GM21381 (cell line): Measurements from ENCODE around the gene VENTX.
"Not testable (repeated sequence)": the region's sequence is repeated elsewhere in the genome, so short reads cannot be mapped to it uniquely, and the experiment has no call there.

ENCODE experiments used
- ATAC-seq: cut with Tn5 transposase; IDR thresholded peaks from one replicate; pipeline ENCODE4 v1.9.1; 2021; ENCODE audit warnings: mild to moderate bottlenecking, moderate library complexity; ENCODE audit not compliant: unreplicated experiment

Gene VENTX

DNA sequence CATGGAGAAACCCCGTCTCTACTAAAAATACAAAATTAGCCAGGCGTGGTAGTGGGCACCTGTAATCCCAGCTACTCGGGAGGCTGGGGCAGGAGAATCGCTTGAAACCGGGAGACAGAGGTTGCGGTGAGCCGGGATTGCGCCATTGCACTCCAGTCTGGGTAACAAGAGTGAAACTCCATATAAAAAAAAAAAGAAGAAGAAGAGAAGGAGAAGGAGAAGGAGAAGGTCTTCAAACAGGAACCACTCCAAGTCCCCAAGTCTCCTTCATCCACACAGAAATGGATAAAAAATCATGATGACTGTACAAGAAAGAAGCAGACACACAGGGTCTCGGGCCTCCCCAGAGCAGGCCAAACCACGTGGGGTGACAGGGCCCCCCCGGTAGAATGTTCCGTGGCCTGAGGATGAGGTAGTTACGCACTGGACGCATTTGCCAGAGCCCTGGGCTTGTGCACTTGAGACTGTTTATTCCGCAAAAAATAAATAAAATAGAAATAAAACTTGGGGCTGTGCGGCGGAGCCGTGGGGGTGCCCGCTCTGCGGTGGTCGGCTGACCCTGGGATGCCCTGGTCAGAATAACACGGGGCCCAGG lies 15.8 kb downstream of the VENTX start:
- no peak for ATAC-seq

DNA sequence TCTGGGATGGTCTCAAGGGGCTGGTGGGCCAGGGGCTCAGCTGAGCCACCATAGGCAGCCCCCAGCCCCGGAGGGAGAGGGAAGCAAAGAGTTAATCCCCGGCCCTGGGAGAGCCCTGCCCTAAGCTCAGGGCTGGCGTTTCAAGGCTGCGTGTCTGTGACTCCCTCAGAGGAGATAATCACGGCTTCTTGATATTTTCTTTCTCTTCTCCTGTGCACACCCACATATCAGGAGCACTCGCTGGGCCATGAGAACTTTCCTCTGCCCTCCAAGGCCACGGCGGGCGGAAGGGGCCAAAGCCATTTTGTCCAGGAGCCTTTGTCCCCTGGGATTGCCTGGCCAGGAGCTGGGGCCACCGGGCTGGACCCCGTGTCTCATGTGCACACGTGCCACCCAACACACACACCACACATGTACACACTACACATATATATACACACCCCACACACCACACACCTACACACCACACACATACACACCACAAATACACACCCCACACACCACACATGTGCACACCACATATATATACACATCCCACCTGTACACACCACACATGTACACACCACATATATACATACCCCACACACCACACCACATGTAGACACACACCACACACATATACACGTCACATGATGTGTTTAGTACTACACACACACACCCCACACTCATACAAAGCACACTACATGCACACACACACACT lies 16.9 kb downstream of the VENTX start:
- ATAC-seq: no peak

DNA sequence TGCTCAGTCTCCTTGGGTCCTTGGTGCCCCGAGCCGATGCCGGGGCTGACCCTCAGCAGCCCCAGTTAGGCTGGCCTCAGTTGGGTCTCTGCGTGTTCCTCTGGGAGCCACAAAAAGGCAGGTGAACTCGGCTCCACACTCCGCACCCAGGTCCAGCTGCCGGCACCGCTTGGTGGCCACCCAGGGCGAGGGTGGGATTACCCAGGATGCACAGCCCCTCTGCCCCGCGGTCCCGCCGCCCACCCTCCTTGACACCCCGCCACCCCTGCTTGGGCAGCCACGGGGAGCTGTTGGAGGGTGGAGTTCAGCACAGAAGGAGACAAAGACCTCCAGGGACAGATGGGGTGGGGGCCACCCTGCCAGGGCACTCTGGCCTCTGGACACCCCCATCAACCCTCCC lies 17.7 kb downstream of the VENTX start:
- ATAC-seq: no peak

DNA sequence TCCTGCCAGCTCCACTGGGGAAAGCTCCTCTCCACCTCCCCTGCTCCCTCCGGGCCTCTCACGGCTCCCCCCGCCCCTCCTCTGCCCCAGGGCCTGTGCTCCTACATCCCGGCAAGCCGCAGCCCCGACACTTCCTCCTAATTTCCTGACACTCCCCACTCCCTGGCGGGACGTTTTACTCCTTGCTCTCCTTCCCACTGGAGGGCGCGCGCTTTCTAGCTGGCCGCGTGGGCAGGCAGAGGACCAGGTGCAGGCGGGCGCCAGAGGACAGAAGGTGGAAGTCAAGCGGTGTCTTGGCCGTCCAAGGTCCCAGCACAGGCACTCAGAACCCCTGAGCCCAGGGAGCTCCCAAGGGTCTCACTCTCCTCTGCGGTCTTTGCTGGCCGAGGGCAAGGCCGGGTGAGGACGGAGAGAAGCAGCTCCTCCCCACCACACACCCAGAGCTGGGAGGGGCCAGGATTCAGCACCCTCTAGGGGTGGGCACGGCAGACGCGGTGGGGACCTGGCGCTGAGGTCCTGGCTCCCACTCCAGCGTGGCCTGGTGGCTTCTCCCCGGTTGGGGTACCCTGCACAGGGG lies 19.9 kb downstream of the VENTX start:
- peak; percentile 9 for ATAC-seq

DNA sequence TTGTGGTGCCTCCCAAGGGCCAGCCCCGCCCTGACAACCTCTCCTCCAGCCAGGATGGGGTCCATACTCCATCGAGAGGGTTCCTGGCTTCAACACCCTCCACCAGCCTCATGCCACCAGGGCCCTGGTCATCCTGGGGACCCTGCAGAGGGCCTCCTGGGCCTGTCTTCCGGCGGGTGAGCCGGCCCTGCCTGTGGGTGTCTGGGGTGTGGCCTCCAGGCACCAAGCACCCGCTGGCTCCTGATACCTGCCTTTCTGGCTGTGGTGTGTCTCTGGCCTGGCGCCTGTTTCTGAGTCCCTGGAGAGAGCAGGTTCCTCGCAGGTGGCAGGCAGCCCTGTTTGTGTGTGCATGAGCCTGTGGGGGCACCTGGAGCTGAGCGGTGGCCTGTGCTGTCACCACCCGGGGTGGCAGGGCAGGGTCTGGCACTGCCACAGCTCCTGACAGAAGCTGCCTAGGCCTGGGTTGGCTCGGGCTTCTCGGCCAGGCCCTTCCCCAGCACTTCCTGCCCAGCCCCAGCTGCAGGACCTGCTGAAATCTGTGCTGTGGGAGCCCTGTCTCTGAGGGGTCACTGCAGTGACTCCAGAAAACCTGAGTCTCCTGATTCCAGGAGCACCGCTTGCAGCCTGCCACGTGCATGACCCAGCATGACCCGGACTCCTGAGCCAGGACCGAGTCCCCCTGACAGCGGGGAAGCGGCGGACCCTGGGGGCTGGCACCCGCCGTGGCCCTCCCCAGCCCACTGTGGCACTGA lies 20.6 kb downstream of the VENTX start:
- peak; percentile 21 for ATAC-seq

DNA sequence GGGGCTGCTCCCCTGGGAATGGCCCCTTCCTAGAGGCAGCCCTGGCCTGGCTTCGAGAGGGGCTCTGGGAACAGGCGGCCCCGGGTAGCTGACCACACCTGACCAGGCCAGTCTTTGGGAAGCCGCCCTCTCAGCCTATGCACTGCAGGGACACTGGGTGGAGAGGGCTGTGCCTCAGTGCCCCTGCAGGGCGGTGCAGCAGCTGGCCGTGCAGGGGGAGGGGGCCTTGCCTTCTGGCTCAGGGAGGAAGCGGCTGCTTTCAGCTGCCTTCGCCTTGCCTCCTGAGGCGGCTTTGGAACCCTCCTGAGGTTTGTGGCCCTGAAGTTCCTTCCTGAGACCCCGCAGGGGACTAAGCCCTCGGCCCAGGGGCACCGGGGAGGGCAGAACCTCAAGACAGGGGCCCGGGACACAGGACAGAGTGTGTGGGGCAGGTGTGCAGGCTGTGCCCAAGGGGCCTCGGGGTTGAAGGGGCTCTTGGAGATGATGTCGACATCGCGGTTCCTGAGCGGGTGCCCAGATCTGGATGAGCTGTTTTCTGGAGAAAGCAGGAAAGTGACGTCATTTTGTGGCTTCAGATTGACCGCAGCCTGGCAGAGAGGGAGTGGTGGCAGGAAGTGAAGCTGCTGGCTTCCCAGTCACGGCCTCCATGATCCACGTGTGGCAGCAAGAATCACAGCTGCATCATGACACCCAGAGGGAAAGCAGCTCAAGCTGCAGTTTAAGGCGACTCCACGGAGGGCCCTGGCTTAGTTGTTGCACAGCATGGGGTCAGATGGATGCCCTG lies 21.4 kb downstream of the VENTX start:
- ATAC-seq: no peak

DNA sequence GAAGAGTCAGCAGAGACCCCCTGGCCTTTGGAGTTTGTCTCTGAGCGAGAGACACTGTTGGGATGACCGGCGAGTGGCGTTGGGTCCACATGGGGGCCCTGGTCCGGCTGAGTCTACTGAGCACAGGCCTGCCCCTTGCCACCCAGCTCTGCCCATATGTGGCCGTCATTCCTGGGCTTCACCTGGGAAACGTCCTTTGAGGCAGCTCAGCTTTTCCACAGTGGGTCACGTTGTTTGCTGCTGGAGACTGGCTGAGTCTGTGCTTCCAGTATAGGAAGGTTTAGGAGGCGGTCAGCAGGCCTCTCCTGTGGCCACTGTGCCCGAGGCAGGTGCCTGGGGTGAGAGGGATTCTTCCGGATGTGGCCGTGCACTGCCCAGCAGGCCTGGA lies 21.9 kb downstream of the VENTX start:
- ATAC-seq: no peak

DNA sequence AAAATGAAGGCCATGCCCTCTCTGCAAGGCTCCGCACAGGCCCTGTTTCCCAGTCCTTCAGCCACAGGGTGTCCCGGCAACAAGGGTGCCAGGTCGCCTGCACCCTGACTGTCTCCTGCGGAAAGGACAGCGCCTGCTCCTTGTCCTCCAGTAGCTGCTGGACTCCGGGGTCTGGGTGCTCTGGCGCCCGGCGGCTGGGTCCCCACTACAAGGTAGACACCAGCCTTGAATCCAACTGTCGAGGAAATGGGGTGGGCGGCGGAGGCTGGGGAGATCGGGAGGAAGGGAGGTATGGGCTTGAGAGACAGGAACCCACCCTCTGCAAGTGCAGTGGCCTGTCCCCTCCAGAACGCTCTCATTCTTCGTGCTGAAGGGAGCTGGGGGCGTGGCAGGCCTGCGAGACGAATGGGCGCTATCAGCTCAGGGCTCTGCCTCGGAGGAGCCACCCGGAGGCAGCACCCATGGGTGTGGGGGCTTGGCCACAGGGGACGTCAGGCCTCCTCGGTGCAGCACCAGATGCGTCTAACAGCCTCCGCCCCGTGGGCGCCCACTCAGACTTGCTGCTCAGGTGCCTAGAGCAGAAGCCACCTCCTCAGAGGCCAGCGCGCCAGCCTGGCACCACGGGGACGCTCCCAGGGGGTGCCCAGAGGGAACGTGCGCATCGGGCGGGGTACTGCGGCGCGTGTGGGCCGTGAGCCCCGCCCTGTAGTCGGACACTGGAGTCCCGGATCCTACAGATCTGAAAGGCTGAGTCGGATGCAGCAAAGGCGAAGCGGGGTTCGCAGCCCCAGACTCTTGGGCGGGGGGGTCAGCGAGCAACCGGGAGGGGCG lies 23.5 kb downstream of the VENTX start:
- peak; percentile 45 for ATAC-seq

DNA sequence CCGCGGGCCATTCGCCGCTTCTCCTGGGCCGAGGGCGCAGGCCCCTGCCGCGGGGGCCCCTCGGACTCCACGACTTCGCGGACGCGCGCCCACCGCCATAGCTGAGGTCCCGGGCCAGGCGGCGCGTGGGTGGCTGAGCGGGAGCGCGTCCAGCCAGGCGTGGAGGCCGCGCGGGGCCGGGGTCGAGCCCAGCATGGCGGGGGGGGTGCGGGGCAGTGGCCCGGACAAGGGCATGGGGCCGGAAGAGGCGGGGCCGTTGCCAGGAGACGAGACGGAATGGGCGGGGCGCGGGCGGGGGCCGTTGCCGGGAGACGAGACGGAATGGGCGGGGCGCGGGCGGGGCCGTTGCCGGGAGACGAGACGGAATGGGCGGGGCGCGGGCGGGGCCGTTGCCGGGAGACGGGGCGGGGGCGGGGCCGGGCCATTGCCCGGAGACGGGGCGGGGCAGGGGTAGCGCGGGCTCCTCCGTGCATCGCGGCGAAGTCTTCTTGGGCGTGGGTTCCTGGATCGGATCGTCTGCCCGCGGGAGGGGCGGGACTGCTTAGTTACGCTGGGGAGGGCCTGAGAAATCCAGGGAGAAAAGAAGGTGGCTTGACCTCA lies 24.2 kb downstream of the VENTX start:
- peak; percentile 52 for ATAC-seq

DNA sequence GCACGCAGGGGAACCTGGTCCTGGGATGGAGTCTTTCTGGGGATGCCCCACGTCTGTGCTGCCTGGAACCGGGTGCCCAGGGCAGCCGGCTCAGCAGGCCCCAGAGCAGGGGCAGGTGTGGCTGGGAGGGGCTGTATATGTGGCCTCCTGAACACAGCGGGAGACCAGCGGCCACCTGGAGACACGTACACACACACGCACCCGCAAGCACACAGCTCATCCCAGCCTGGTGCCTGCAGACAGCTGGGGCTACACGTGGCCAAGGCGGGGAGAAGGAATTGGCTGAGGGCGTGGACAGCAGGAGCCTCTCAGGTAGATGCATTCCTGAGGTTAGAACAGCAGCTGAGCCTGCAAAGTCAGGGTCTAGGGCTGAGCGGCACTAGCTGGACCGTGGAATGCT lies 25.0 kb downstream of the VENTX start:
- no peak for ATAC-seq

DNA sequence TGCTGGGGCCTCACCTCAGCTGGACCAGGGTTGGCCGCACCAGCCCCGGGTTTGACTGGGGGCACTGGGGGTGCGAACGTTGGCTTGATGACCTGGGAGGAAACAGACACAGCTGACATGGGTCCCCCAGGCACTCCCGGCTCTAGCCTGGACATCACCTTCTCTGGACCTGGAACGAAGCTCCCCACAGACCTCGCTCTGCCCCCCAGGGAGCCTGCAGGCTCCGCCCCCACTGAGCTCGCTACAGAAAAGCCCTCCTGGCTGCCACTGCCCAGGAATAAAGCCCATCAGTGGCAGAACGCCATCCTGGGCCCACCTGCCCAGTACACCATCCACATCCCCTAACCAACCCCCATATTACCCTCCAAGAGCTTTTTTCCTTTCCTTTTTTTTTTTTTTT lies 26.0 kb downstream of the VENTX start:
- ATAC-seq: no peak

DNA sequence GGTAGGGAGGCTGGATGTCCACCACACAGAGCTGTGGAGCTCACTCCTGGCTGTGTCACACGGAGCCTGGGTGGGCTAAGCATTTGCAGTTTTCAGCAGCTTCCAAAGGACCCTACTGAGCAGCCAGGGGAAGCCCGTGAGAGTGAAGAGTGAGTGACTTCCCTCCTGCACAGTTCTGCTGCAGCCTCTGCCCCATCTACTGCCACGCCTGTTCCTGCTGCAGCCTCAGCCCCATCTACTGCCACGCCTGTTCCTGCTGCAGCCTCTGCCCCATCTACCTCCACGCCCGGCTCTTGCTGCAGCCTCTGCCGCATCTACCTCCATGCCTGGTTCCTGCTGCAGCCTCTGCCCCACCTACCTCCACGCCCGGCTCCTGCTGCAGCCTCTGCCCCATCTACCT lies 26.8 kb downstream of the VENTX start:
- ATAC-seq: no peak

DNA sequence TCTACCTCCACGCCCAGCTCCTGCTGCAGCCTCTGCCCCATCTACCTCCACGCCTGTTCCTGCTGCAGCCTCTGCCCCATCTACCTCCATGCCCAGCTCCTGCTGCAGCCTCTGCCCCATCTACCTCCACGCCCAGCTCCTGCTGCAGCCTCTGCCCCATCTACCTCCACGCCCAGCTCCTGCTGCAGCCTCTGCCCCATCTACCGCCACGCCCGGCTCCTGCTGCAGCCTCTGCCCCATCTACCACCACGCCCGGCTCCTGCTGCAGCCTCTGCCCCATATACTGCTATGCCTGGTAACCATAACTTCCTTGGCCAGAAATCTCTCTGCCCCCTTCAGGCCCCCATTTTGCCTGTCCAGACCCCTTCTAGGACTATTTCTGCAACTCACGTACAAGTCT lies 27.4 kb downstream of the VENTX start:
- not testable (repeated sequence) for ATAC-seq

DNA sequence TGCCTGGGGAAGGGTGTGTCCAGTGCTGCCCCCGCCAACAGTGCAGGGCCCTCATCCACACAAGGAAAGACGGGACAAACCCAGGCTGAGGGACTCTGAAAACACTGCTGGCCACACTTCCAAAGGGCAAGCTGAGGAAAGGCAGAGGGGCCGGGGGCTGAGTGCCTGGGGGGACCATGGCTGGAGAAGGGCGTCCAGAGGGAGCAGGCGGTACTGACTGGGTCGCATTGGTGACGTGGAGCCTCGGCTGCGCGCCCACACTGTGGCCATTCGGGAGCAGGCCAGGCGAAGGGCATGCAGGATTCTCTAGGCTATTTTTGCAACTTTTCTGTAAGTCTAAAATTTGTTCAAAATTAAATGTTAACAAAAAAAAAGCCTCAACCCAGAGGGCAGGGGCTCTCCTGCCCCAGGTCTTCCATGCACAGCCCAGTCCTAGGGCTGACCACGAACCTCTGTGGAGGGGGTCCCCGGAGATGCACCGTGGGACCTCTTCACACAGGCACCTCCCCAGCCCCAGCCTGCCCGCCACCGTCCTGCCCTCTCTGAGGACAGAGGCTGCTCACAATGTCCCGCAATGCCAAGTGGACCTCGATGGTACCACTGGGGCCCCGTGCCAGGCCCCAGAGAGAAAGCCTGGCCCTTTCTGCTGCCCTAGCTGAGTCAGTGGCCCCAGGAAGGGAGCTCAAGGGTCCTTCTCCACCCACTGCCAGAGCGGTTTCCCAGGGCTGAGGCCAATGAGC lies 28.6 kb downstream of the VENTX start:
- ATAC-seq: no peak

DNA sequence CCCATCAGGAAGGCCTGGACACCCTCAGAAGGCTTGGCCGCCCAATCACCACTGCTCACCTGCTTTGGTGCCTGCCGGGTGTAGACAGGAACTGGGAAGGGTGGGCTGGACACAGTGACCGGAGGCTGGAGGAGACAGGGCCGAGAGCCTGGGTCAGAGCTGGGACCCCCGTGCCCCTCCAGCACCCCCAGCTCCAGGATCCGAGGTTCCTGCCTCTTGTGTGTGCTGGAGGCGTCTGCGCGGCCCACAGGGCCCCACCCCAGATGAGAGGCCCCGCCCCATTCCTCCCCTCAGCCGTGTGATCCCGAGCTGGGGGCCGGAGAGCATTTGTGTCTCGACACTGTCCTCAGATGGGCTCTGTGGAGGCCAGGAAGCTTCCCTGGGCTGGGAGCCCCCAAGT lies 29.6 kb downstream of the VENTX start:
- ATAC-seq: no peak

DNA sequence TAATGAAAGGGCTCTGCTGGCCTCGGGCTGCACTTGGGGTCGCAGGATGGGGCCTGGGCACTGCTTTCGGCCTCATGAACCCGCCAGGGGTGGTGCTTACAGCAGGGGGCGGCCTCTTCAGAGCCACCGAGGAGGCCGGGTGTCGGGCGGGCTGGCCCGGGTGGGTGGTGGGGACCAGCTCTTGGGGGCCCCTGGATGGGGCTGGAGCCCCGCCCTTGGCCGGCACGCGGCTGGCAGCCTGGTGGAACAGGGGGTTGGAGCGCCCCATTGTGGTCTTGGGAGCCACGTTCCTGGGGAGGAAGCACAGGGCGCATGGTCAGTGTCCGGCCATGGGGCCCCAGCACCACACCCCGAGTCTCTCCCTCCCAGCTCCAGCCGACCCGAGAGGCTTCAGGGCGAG lies 30.2 kb downstream of the VENTX start:
- no peak for ATAC-seq

DNA sequence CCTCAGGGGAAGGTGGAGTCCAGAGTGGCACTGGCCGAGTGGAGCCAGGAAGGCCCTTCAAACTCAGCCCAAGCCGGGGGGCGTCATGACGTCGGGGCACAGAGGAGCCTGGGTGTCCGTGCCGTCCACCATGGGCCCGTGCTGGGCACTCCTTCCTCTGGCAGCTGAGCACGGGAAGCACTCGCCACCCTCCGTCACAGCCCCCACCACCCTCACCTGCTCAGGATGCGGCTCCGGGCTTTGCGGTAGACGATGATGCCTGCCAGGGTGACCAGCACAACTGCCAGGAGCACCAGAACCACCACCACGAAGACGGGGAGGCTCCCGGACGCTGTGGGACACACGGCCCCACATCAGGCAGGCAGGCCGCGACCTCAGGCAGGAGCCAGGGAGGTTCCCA lies 30.9 kb downstream of the VENTX start:
- ATAC-seq: no peak

DNA sequence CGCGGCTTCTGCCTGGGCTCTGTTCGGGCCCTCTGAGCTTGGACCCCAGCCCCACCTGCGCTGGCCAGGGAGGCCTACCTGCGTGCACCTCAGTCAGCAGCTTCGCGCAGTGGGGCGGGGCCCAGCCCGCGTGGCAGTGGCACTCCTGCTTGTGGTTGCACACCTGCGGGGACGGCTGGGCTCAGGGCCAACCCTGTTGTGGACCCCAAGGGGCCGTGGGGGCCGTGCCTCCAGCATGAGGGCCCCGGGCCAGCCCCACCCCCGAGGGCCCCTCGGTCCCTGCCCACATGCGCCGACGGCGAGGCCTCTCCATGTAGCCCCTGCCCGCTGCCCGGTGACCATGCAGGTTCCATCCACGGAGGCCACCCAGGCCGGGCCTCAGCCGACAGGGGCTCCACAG lies 31.7 kb downstream of the VENTX start:
- no peak for ATAC-seq

DNA sequence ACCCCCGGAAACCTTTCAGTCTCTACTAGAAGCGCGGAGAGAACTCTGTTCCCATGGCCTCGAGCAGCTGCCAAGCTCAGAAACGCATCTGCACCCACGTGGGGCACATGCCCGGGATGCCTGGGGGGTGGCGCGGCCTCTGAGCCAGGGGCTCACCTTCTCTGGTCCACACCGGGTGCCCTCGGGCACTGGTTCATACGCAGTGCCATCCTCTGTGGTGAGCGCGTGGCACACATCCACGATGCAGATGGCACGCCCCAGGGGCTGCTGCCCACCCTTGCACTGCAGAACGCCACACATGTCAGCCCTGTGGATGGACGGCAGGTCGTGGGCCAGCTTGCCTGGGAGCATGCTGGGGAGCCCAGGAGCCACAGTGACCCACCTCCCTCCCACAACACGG lies 32.5 kb downstream of the VENTX start:
- no peak for ATAC-seq
